Measurements from ENCODE around the gene AKT1S1. TPM values are rescaled to one million over a fixed set of nuclear protein-coding genes. Genes with fewer than 3 reads are reported as not detected.

Gene AKT1S1
- total RNA-seq, 1 experiment from 2014 or later = 81.5 TPM

- DNase-seq (ENCODE audit: low spot score) = no peak
- no peak overlapping the region for H3K4me3 ChIP-seq (ENCODE audit: low read depth, low read length, poor library complexity, severe bottlenecking)
- ChIA-PET CTCF (no interaction called here), POLR2A (ENCODE audit: low non-redundant PET) (no interaction called here)
- H3K27ac ChIP-seq (ENCODE audit: low read depth, low read length, poor library complexity, severe bottlenecking) = no peak overlapping the region
- no peaks in the 10 kb centered on the region for H3K27me3 ChIP-seq (replicated peaks; ENCODE audit: insufficient read depth, low read depth, low read length, poor library complexity)
- peaks cover 22% of the 10 kb centered on the region for H3K4me1 ChIP-seq (ENCODE audit: insufficient read depth, low read length, poor library complexity, severe bottlenecking)
- intact Hi-C loops (cut with micrococcal nuclease; ENCODE audit: unreplicated experiment) = loop anchor here (10.0 kb wide), 1 partner anchor 379 kb away; the partner anchor contains the start of gene RPS11
- H3K36me3 ChIP-seq (ENCODE audit: insufficient read depth, low read length, poor library complexity, severe bottlenecking) = peaks cover 7% of the 10 kb centered on the region
- H3K9me3 ChIP-seq (ENCODE audit: low read depth, low read length, poor library complexity, severe bottlenecking) = no peaks in the 10 kb centered on the region
- no peak for TF ChIP-seq CTCF (conservative IDR thresholded peaks at IDR 0.05; ENCODE audit: low read depth, low read length)
- TF ChIP-seq EZH2 (IDR thresholded peaks at IDR 0.05; ENCODE audit: borderline replicate concordance, low read depth, low read length, poor library complexity, severe bottlenecking) = no peak
- no TSS peak for BruUV-seq (replicated peaks)
Measured at GRCh38 chr19:49873834-49874233, 3.3 kb downstream of the AKT1S1 start.

- peaks cover 21% of the 10 kb centered on the region for H3K4me1 ChIP-seq (ENCODE audit: insufficient read depth, low read length, poor library complexity, severe bottlenecking)
- no peak overlapping the region for H3K4me3 ChIP-seq (ENCODE audit: low read depth, low read length, poor library complexity, severe bottlenecking)
- ChIA-PET CTCF (no interaction called here), POLR2A (ENCODE audit: low non-redundant PET) (no interaction called here)
- BruUV-seq (replicated peaks) = no TSS peak
- DNase-seq (ENCODE audit: low spot score) = no peak
- peaks cover 7% of the 10 kb centered on the region for H3K36me3 ChIP-seq (ENCODE audit: insufficient read depth, low read length, poor library complexity, severe bottlenecking)
- no peaks in the 10 kb centered on the region for H3K27me3 ChIP-seq (replicated peaks; ENCODE audit: insufficient read depth, low read depth, low read length, poor library complexity)
- no peak overlapping the region for H3K27ac ChIP-seq (ENCODE audit: low read depth, low read length, poor library complexity, severe bottlenecking)
- TF ChIP-seq EZH2 (IDR thresholded peaks at IDR 0.05; ENCODE audit: borderline replicate concordance, low read depth, low read length, poor library complexity, severe bottlenecking) = no peak
- TF ChIP-seq CTCF (conservative IDR thresholded peaks at IDR 0.05; ENCODE audit: low read depth, low read length) = no peak
- no peaks in the 10 kb centered on the region for H3K9me3 ChIP-seq (ENCODE audit: low read depth, low read length, poor library complexity, severe bottlenecking)
- intact Hi-C loops (cut with micrococcal nuclease; ENCODE audit: unreplicated experiment) = loop anchor here (10.0 kb wide), 1 partner anchor 378 kb away; the partner anchor contains the start of gene RPS11
Measured at GRCh38 chr19:49873129-49873521, 4.0 kb downstream of the AKT1S1 start.

DNA sequence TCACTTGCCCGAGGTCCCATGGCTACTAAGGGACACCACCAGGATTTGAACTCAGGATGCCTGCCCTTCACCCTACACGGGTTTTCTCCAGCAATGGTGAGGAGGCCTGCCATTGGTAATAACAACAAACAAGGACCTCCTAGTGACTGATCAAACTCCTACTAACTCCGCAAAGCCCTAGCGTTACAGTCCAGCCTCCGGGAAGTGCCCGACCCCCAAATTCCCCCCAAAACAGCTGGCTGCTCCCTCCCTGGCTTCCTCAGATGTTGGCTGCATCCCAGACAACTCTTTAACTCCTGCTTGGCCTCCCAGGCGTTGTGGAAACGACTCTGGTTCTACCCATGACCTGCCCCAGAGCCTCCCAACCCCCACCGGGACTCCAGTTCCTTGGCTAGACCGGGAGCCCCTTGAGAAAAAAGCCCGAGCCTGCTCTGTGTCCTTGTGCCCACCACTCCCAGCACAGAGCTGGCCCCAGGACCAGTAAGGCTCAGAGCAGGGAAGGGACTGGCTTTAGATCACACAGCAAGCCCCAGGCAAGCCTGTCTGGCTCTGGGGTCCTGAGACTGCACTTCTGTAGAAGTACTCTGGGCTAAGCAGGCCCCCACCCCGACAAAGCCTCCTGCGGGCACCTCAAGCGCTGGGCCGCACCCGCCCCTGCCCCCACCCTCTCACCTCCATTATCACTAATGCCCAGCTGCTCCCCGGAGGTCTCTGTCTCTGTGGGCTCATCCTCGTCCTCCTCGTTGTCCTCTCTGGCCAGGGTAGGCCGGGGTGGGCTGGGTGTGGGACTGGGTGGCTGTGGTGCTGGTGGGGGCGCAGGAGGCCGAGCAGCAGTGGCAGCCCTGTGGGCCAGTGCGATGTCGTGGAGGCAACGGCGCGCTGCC lies 4.7 kb downstream of the AKT1S1 start:
- intact Hi-C loops (cut with micrococcal nuclease; ENCODE audit: unreplicated experiment) = loop anchor here (10.0 kb wide), 1 partner anchor 378 kb away; the partner anchor contains the start of gene RPS11
- TF ChIP-seq CTCF (conservative IDR thresholded peaks at IDR 0.05; ENCODE audit: low read depth, low read length) = no peak
- H3K36me3 ChIP-seq (ENCODE audit: insufficient read depth, low read length, poor library complexity, severe bottlenecking) = peaks cover 7% of the 10 kb centered on the region
- no peaks in the 10 kb centered on the region for H3K9me3 ChIP-seq (ENCODE audit: low read depth, low read length, poor library complexity, severe bottlenecking)
- no peak for DNase-seq (ENCODE audit: low spot score)
- no TSS peak for BruUV-seq (replicated peaks)
- no peak overlapping the region for H3K27ac ChIP-seq (ENCODE audit: low read depth, low read length, poor library complexity, severe bottlenecking)
- no peaks in the 10 kb centered on the region for H3K27me3 ChIP-seq (replicated peaks; ENCODE audit: insufficient read depth, low read depth, low read length, poor library complexity)
- no peak overlapping the region for H3K4me3 ChIP-seq (ENCODE audit: low read depth, low read length, poor library complexity, severe bottlenecking)
- ChIA-PET POLR2A (ENCODE audit: low non-redundant PET) (no interaction called here), CTCF (no interaction called here)
- peaks cover 21% of the 10 kb centered on the region for H3K4me1 ChIP-seq (ENCODE audit: insufficient read depth, low read length, poor library complexity, severe bottlenecking)
